Pancreas (tissue), 10 donors: ENCODE measurements around the gene AMN. TPM values are rescaled to one million over a fixed set of nuclear protein-coding genes. Genes with fewer than 3 reads are reported as not detected.

Experiments
- ATAC-seq, 4 donors: fragments of 200-7000 bp; cut with Tn5 transposase; one replicate each; pipeline versions ENCODE4 v1.8.0 to v1.9.1; 2020; ENCODE audit warnings: mild to moderate bottlenecking in 4 of 4, moderate library complexity in 4 of 4
- DNase-seq, 6 donors: peaks; one replicate each; pipeline ENCODE4 v3.0.0-alpha.2; 2020
- FAIRE-seq: peaks from 2 replicates; lab custom pipeline; 2012; peaks lifted over from hg19 to GRCh38; lab: Jason Lieb, UNC
- H3K27ac ChIP-seq, 4 donors: fragments of 200-600 bp; sonication (generic); 1 replicate in 3 of 4; 2 replicates in 1 of 4; pipeline versions ENCODE4 v1.5.0 to v1.8.0; 2020
- H3K27me3 ChIP-seq, 4 donors: fragments of 200-600 bp; one replicate each; pipeline ENCODE4 v1.8.0; 2021
- H3K36me3 ChIP-seq, 3 donors: fragments of 200-600 bp; sonication (generic) in 1 of 3; one replicate each; pipeline versions ENCODE4 v1.5.0 to v1.8.0; 2020 to 2021
- H3K4me1 ChIP-seq, 3 donors: fragments of 200-600 bp; one replicate each; pipeline ENCODE4 v1.8.0; 2021
- H3K4me3 ChIP-seq, 4 donors: fragments of 200-600 bp; sonication (generic) in 2 of 4; one replicate each; pipeline versions ENCODE4 v1.5.0 to v1.8.0; 2020 to 2021
- H3K9me3 ChIP-seq, 4 donors: fragments of 200-600 bp; one replicate each; pipeline ENCODE4 v1.8.0; 2021
- CTCF ChIP-seq, 4 donors: fragments of 200-600 bp; sonication (generic) in 3 of 4; IDR thresholded peaks; one replicate each; pipeline versions ENCODE4 v1.5.0 to v1.8.0; 2021; ENCODE audit warnings: antibody characterized with exemption in 4 of 4
- WGBS, 2 donors: extraction: QIAGEN DNeasy Blood & Tissue Kit; methylation state at CpG; one replicate each; pipeline ENCODE4 v1.1.7; 2013; 5-methylcytosine and 5-hydroxymethylcytosine counted together
- intact Hi-C, 3 donors: fragments of 100-400 bp; cut with DNase I; formaldehyde crosslinking; loops; one replicate each; pipeline versions ENCODE4 v1.11.1 to v1.14.2; 2022
- polyA plus RNA-seq, 2 donors: library from polyadenylated mRNA; stranded (reverse); fragments of 200-250 nt; gene quantifications; one replicate each; pipeline ENCODE4 v1.2.3, GENCODE V29; 2013
- total RNA-seq, 6 donors: library from RNA; stranded (reverse); fragmentation: NEBNext Ultra II Directional in 4 of 6; extraction: Animal tissue kit (Norgen Biotek cat#: 25700) in 4 of 6; gene quantifications; one replicate each; pipeline versions ENCODE4 v1.2.1 to v1.2.4, GENCODE V29; 2021 to 2023
- donor health status: healthy with polysubstance abuse.
- donor health status: DM: no; HTN: no; CAD: no; lungs with moderate emphysema.
- donor health status: DM: no; HTN: no; CAD: no.
- donor health status: control.
- donor health status: control.
- donor health status: Bipolar disorder and iron deficiency.
- donor health status: DM: yes; HTN: yes; CAD: no.
- donor health status: DM: no; HTN: no; CAD: no.
- donor health status: DM: no; HTN: no; CAD: no.
- donor health status: DM: yes; HTN: yes; CAD: no.

The AMN gene
- total and polyA plus RNA-seq, 8 donors = 1.0 to 4.3 (median 1.5) TPM

- H3K4me3 ChIP-seq = no peak overlapping the region
- H3K9me3 ChIP-seq = no peaks in the 10 kb centered on the region
- no peak for TF ChIP-seq CTCF (IDR thresholded peaks at IDR 0.05)
- intact Hi-C loops = no loop called here
- FAIRE-seq (no peak), ATAC-seq (peak in 3 of 4 donors; percentile 13 to 47 (median 18)), DNase-seq (peak in 1 of 6 donors; percentile 27)
- H3K4me1 ChIP-seq = no peaks in the 10 kb centered on the region
- peaks cover 0 to 82% (median 53%) of the 10 kb centered on the region in 3 donors for H3K36me3 ChIP-seq
- WGBS, 2 donors = 92% methylated on average over 28 of the region's 28 CpGs
- no peak overlapping the region for H3K27ac ChIP-seq
- no peaks in the 10 kb centered on the region for H3K27me3 ChIP-seq
These were observed 26.8 kb downstream of the AMN start for GRCh38 chr14:102949062-102949800.

- Histone ChIP-seq H3K4me3 (no peak overlapping the region), H3K9me3 (no peaks in the 10 kb centered on the region), H3K27ac (no peak overlapping the region), H3K27me3 (no peaks in the 10 kb centered on the region), H3K36me3 (peaks cover 0 to 81% (median 53%) of the 10 kb centered on the region in 3 donors), H3K4me1 (no peaks in the 10 kb centered on the region)
- no peak for FAIRE-seq
- intact Hi-C loops = no loop called here
- DNase-seq = peak in 2 of 6 donors; percentile 27 to 60
- 75 to 76% methylated on average over 22 to 23 of the region's 23 CpGs for WGBS, 2 donors
- no peak for TF ChIP-seq CTCF (IDR thresholded peaks at IDR 0.05)
- ATAC-seq = peak in 2 of 4 donors; percentile 73
These were observed 27.5 kb downstream of the AMN start for GRCh38 chr14:102949801-102950451.

DNA sequence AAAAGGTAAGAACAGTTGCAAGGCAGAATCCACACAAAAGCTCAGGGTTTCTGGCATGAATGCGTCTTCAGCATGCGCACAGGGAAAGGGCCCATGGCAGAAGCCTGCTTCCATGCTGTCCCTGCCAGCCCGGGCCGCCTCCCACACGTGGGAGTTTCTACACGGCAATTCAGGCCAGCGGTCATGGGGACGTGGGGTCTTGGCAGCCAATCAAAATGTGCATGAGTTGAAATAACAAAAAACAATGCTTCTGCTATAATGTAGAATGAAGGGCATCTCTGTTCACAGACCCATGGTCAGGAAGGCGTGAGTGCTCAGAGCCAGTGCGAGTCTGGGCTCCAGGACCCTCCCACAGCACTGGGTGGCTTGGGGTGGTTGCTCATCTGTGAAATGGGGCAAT lies 28.6 kb downstream of the AMN start:
- WGBS, 2 donors = 85 to 93% methylated on average over 10 of the region's 10 CpGs
- Histone ChIP-seq H3K27me3 (no peaks in the 10 kb centered on the region), H3K4me3 (no peak overlapping the region), H3K9me3 (no peaks in the 10 kb centered on the region), H3K4me1 (no peaks in the 10 kb centered on the region), H3K36me3 (peaks cover 0 to 71% (median 46%) of the 10 kb centered on the region in 3 donors), H3K27ac (no peak overlapping the region)
- DNase-seq = no peak
- TF ChIP-seq CTCF (IDR thresholded peaks at IDR 0.05) = no peak
- no peak for ATAC-seq
- intact Hi-C loops = no loop called here
- no peak for FAIRE-seq

- H3K4me1 ChIP-seq = no peaks in the 10 kb centered on the region
- H3K27ac ChIP-seq = no peak overlapping the region
- DNase-seq (no peak), FAIRE-seq (no peak), ATAC-seq (no peak)
- no peaks in the 10 kb centered on the region for H3K9me3 ChIP-seq
- TF ChIP-seq CTCF (IDR thresholded peaks at IDR 0.05) = no peak
- intact Hi-C loops = no loop called here
- H3K27me3 ChIP-seq = no peaks in the 10 kb centered on the region
- H3K36me3 ChIP-seq = peaks cover 0 to 70% (median 44%) of the 10 kb centered on the region in 3 donors
- 80 to 82% methylated on average over 8 of the region's 8 CpGs for WGBS, 2 donors
- H3K4me3 ChIP-seq = no peak overlapping the region
These were observed 29.3 kb downstream of the AMN start for GRCh38 chr14:102951799-102952198.
